ENCODE measurements around the gene MCMBP. TPM values are rescaled to one million over a fixed set of nuclear protein-coding genes. Genes with fewer than 3 reads are reported as not detected.
"Not testable (repeated sequence)": the region's sequence is repeated elsewhere in the genome, so short reads cannot be mapped to it uniquely, and the experiment has no call there.

Gene MCMBP
- total and polyA plus RNA-seq, 3 experiments from 2014 or later, result 58.7 to 137 (median 136) TPM

GRCh38 chr10:119796039-119796438 lies 76.6 kb downstream of the MCMBP start:
- no peaks in the 10 kb centered on the region for H3K27me3 Mint-ChIP-seq
- CTCF ChIA-PET, result no interaction called here
- no peaks in the 10 kb centered on the region for H3K9me3 ChIP-seq (ENCODE audit: low read length)
- H3K4me3 Mint-ChIP-seq, result no peak overlapping the region
- H3K36me3 ChIP-seq (ENCODE audit: insufficient read depth, low read length), result no peaks in the 10 kb centered on the region
- POLR2A ChIA-PET, result no interaction called here
- H3K9me3 Mint-ChIP-seq, result no peaks in the 10 kb centered on the region
- no peak overlapping the region for H3K27ac Mint-ChIP-seq
- no peak for DNase-seq
- peaks cover 0 to 20% (median 18%) of the 10 kb centered on the region in 3 donors for H3K36me3 Mint-ChIP-seq
- H3K4me3 ChIP-seq (ENCODE audit: low read length), result no peak overlapping the region
- H3K4me1 ChIP-seq (ENCODE audit: insufficient read depth, low read length), result no peaks in the 10 kb centered on the region
- no peak overlapping the region for H3K27ac ChIP-seq (ENCODE audit: low read depth, low read length)
- no peaks in the 10 kb centered on the region for H3K27me3 ChIP-seq (ENCODE audit: insufficient read depth, low read length, poor library complexity, severe bottlenecking)
- H3K4me1 Mint-ChIP-seq, result no peaks in the 10 kb centered on the region

- H3K9me3 Mint-ChIP-seq; POLR2A ChIA-PET; H3K27ac Mint-ChIP-seq; H3K4me1 ChIP-seq (ENCODE audit: insufficient read depth, low read length); DNase-seq; H3K9me3 ChIP-seq (ENCODE audit: low read length); H3K4me1 Mint-ChIP-seq; H3K27ac ChIP-seq (ENCODE audit: low read depth, low read length); H3K4me3 ChIP-seq (ENCODE audit: low read length); H3K27me3 ChIP-seq (ENCODE audit: insufficient read depth, low read length, poor library complexity, severe bottlenecking); H3K27me3 Mint-ChIP-seq; H3K36me3 ChIP-seq (ENCODE audit: insufficient read depth, low read length); CTCF ChIA-PET; H3K4me3 Mint-ChIP-seq: not testable (repeated sequence)
- peaks cover 0 to 20% (median 17%) of the 10 kb centered on the region in 3 donors for H3K36me3 Mint-ChIP-seq
These were observed 77.5 kb downstream of the MCMBP start for GRCh38 chr10:119795101-119795500.

GRCh38 chr10:119786117-119786769 lies 86.4 kb downstream of the MCMBP start:
- peaks cover 11 to 17% (median 17%) of the 10 kb centered on the region in 3 donors for H3K4me1 Mint-ChIP-seq
- peaks cover 0 to 1% of the 10 kb centered on the region in 2 donors for H3K27me3 Mint-ChIP-seq
- peaks cover 0 to 6% (median 0%) of the 10 kb centered on the region in 3 donors for H3K36me3 Mint-ChIP-seq
- no peak for DNase-seq
- Histone ChIP-seq H3K36me3 (ENCODE audit: insufficient read depth, low read length) (no peaks in the 10 kb centered on the region), H3K4me1 (ENCODE audit: insufficient read depth, low read length) (peaks cover 19% of the 10 kb centered on the region), H3K9me3 (ENCODE audit: low read length) (no peaks in the 10 kb centered on the region), H3K27me3 (ENCODE audit: insufficient read depth, low read length, poor library complexity, severe bottlenecking) (no peaks in the 10 kb centered on the region), H3K4me3 (ENCODE audit: low read length) (no peak overlapping the region), H3K27ac (ENCODE audit: low read depth, low read length) (no peak overlapping the region)
- ChIA-PET POLR2A (no interaction called here), CTCF (no interaction called here)
- no peaks in the 10 kb centered on the region for H3K9me3 Mint-ChIP-seq
- no peak overlapping the region for H3K27ac Mint-ChIP-seq
- no peak overlapping the region for H3K4me3 Mint-ChIP-seq

- H3K4me1 ChIP-seq (ENCODE audit: insufficient read depth, low read length), result peaks cover 19% of the 10 kb centered on the region
- H3K36me3 Mint-ChIP-seq, result peaks cover 0 to 5% (median 0%) of the 10 kb centered on the region in 3 donors
- H3K27ac Mint-ChIP-seq, result peak overlapping the region in 5 of 8 donors; percentile 0 to 43 (median 25)
- H3K4me3 Mint-ChIP-seq, result peak overlapping the region in 4 of 7 donors; percentile 3 to 28 (median 17)
- no peaks in the 10 kb centered on the region for H3K9me3 Mint-ChIP-seq
- H3K4me1 Mint-ChIP-seq, result peaks cover 11 to 17% (median 17%) of the 10 kb centered on the region in 3 donors
- H3K27me3 ChIP-seq (ENCODE audit: insufficient read depth, low read length, poor library complexity, severe bottlenecking), result no peaks in the 10 kb centered on the region
- H3K9me3 ChIP-seq (ENCODE audit: low read length), result no peaks in the 10 kb centered on the region
- ChIA-PET CTCF (no interaction called here), POLR2A (no interaction called here)
- no peak overlapping the region for H3K4me3 ChIP-seq (ENCODE audit: low read length)
- no peak overlapping the region for H3K27ac ChIP-seq (ENCODE audit: low read depth, low read length)
- peak in 2 of 5 donors; percentile 2 to 33 for DNase-seq
- peaks cover 0 to 1% of the 10 kb centered on the region in 2 donors for H3K27me3 Mint-ChIP-seq
- H3K36me3 ChIP-seq (ENCODE audit: insufficient read depth, low read length), result no peaks in the 10 kb centered on the region
These were observed 88.1 kb downstream of the MCMBP start for GRCh38 chr10:119784340-119785067.

- H3K4me1 ChIP-seq (ENCODE audit: insufficient read depth, low read length), result peaks cover 19% of the 10 kb centered on the region
- H3K9me3 ChIP-seq (ENCODE audit: low read length), result no peaks in the 10 kb centered on the region
- ChIA-PET CTCF (interaction anchor here (0.8 kb wide), 1 partner anchor 97 kb away, joined by 3 read pairs; no protein-coding TSS in a partner anchor), POLR2A (no interaction called here)
- H3K27me3 ChIP-seq (ENCODE audit: insufficient read depth, low read length, poor library complexity, severe bottlenecking), result no peaks in the 10 kb centered on the region
- no peak for DNase-seq
- Mint-ChIP-seq H3K4me3 (no peak overlapping the region), H3K27me3 (peaks cover 0 to 1% of the 10 kb centered on the region in 2 donors), H3K36me3 (peaks cover 0 to 5% (median 0%) of the 10 kb centered on the region in 3 donors), H3K4me1 (peaks cover 11 to 17% (median 17%) of the 10 kb centered on the region in 3 donors), H3K27ac (no peak overlapping the region), H3K9me3 (no peaks in the 10 kb centered on the region)
- H3K36me3 ChIP-seq (ENCODE audit: insufficient read depth, low read length), result no peaks in the 10 kb centered on the region
- no peak overlapping the region for H3K4me3 ChIP-seq (ENCODE audit: low read length)
- no peak overlapping the region for H3K27ac ChIP-seq (ENCODE audit: low read depth, low read length)
These were observed 89.0 kb downstream of the MCMBP start for GRCh38 chr10:119783665-119784027.

- CTCF ChIA-PET, result interaction anchor here (0.8 kb wide), 1 partner anchor 97 kb away, joined by 3 read pairs; no protein-coding TSS in a partner anchor
- POLR2A ChIA-PET, result no interaction called here
These were observed 89.5 kb downstream of the MCMBP start for GRCh38 chr10:119782981-119783664.

GRCh38 chr10:119781498-119781897 lies 91.1 kb downstream of the MCMBP start:
- Mint-ChIP-seq H3K4me1 (peaks cover 11 to 17% (median 13%) of the 10 kb centered on the region in 3 donors), H3K27me3 (no peaks in the 10 kb centered on the region), H3K9me3 (no peaks in the 10 kb centered on the region), H3K36me3 (peaks cover 0 to 3% (median 0%) of the 10 kb centered on the region in 3 donors), H3K4me3 (no peak overlapping the region), H3K27ac (no peak overlapping the region)
- H3K4me3 ChIP-seq (ENCODE audit: low read length), result no peak overlapping the region
- no peak overlapping the region for H3K27ac ChIP-seq (ENCODE audit: low read depth, low read length)
- H3K27me3 ChIP-seq (ENCODE audit: insufficient read depth, low read length, poor library complexity, severe bottlenecking), result no peaks in the 10 kb centered on the region
- no peaks in the 10 kb centered on the region for H3K36me3 ChIP-seq (ENCODE audit: insufficient read depth, low read length)
- CTCF ChIA-PET, result interaction anchor here (1.1 kb wide), 1 partner anchor 11 kb away, joined by 3 read pairs; no protein-coding TSS in a partner anchor
- POLR2A ChIA-PET, result no interaction called here
- DNase-seq, result no peak
- H3K9me3 ChIP-seq (ENCODE audit: low read length), result no peaks in the 10 kb centered on the region
- peaks cover 14% of the 10 kb centered on the region for H3K4me1 ChIP-seq (ENCODE audit: insufficient read depth, low read length)

More at GRCh38 chr10:119782981-119783664, 89.5 kb downstream of the MCMBP start:
- peaks cover 0 to 3% (median 0%) of the 10 kb centered on the region in 3 donors for H3K36me3 Mint-ChIP-seq
- H3K9me3 Mint-ChIP-seq, result no peaks in the 10 kb centered on the region
- H3K27ac Mint-ChIP-seq, result no peak overlapping the region
- Histone ChIP-seq H3K4me3 (ENCODE audit: low read length) (no peak overlapping the region), H3K36me3 (ENCODE audit: insufficient read depth, low read length) (no peaks in the 10 kb centered on the region), H3K27ac (ENCODE audit: low read depth, low read length) (no peak overlapping the region), H3K9me3 (ENCODE audit: low read length) (no peaks in the 10 kb centered on the region), H3K27me3 (ENCODE audit: insufficient read depth, low read length, poor library complexity, severe bottlenecking) (no peaks in the 10 kb centered on the region), H3K4me1 (ENCODE audit: insufficient read depth, low read length) (peaks cover 19% of the 10 kb centered on the region)
- peaks cover 0 to 1% of the 10 kb centered on the region in 2 donors for H3K27me3 Mint-ChIP-seq
- no peak overlapping the region for H3K4me3 Mint-ChIP-seq
- no peak for DNase-seq
- H3K4me1 Mint-ChIP-seq, result peaks cover 11 to 17% (median 17%) of the 10 kb centered on the region in 3 donors
